MM.1S (cell line): ENCODE measurements around the gene DYNC1I1.

ENCODE experiments used
- DNase-seq: peaks from one replicate; pipeline ENCODE4 v3.0.0-alpha.2; 2015
- H2AFZ ChIP-seq: fragments of 300-600 bp; sonication (generic); 2 replicates; pipeline ENCODE4 v1.6.0; 2016; ENCODE audit warnings: antibody characterized with exemption, low read length
- H3F3A ChIP-seq: fragments of 300-600 bp; sonication (generic); 2 replicates; pipeline ENCODE4 v1.6.1; 2016; ENCODE audit warnings: mild to moderate bottlenecking, antibody characterized with exemption, low read length, moderate library complexity, mixed read lengths; ENCODE audit not compliant: insufficient read depth
- H3K27ac ChIP-seq: fragments of 300-600 bp; sonication (generic); 2 replicates; pipeline ENCODE4 v1.5.1; 2016; ENCODE audit warnings: mild to moderate bottlenecking, low read length
- H3K27me3 ChIP-seq: fragments of 300-600 bp; sonication (generic); replicated peaks from 2 replicates; pipeline ENCODE4 v1.6.0; 2016; ENCODE audit warnings: low read length; ENCODE audit not compliant: insufficient read depth
- H3K36me3 ChIP-seq: fragments of 300-600 bp; sonication (generic); replicated peaks from 2 replicates; pipeline ENCODE4 v1.6.1; 2016; ENCODE audit warnings: mild to moderate bottlenecking, low read length, mixed read lengths; ENCODE audit not compliant: insufficient read depth
- H3K4me1 ChIP-seq: fragments of 300-600 bp; sonication (generic); 2 replicates; pipeline ENCODE4 v1.6.1; 2016; ENCODE audit warnings: low read length, mixed read lengths
- H3K4me2 ChIP-seq: fragments of 300-600 bp; sonication (generic); 2 replicates; pipeline ENCODE4 v1.6.0; 2016; ENCODE audit warnings: low read depth, low read length
- H3K4me3 ChIP-seq: fragments of 300-600 bp; sonication (generic); 2 replicates; pipeline ENCODE4 v1.5.1; 2016; ENCODE audit warnings: low read length, mixed read lengths
- H3K79me2 ChIP-seq: fragments of 300-600 bp; sonication (generic); 2 replicates; pipeline ENCODE4 v1.6.1; 2016; ENCODE audit warnings: mixed run types, low read length, mixed read lengths
- H3K9ac ChIP-seq: fragments of 300-600 bp; sonication (generic); 2 replicates; pipeline ENCODE4 v1.6.1; 2016; ENCODE audit warnings: low read length, mixed read lengths
- H3K9me2 ChIP-seq: fragments of 300-600 bp; sonication (generic); replicated peaks from 2 replicates; pipeline ENCODE4 v1.6.1; 2016; ENCODE audit warnings: mild to moderate bottlenecking, low read length, mixed read lengths; ENCODE audit not compliant: insufficient read depth
- H3K9me3 ChIP-seq: fragments of 300-600 bp; sonication (generic); replicated peaks from 2 replicates; pipeline ENCODE4 v1.6.1; 2016; ENCODE audit warnings: mild to moderate bottlenecking, low read length, mixed read lengths; ENCODE audit not compliant: insufficient read depth
- H4K20me1 ChIP-seq: fragments of 300-600 bp; sonication (generic); 2 replicates; pipeline ENCODE4 v1.6.1; 2016; ENCODE audit warnings: mild to moderate bottlenecking, low read length, moderate library complexity, mixed read lengths; ENCODE audit not compliant: insufficient read depth
- EZH2 ChIP-seq: fragments of 300-600 bp; sonication (generic); optimal IDR thresholded peaks from 2 replicates; pipeline ENCODE3; 2017; ENCODE audit warnings: low read depth, mild to moderate bottlenecking, antibody characterized with exemption, low read length, mixed read lengths
- EZH2phosphoT487 ChIP-seq: fragments of 300-600 bp; sonication (generic); IDR thresholded peaks from 2 replicates; pipeline ENCODE4 v1.6.1; 2018; ENCODE audit warnings: antibody characterized with exemption, low read length
- TF ChIP-seq, protein P1 (sequence below): fragments of 300-600 bp; sonication (generic); IDR thresholded peaks from 2 replicates; pipeline ENCODE4 v1.5.1; 2016; ENCODE audit warnings: antibody characterized with exemption, low read length, mixed read lengths

DYNC1I1 gene

DNA sequence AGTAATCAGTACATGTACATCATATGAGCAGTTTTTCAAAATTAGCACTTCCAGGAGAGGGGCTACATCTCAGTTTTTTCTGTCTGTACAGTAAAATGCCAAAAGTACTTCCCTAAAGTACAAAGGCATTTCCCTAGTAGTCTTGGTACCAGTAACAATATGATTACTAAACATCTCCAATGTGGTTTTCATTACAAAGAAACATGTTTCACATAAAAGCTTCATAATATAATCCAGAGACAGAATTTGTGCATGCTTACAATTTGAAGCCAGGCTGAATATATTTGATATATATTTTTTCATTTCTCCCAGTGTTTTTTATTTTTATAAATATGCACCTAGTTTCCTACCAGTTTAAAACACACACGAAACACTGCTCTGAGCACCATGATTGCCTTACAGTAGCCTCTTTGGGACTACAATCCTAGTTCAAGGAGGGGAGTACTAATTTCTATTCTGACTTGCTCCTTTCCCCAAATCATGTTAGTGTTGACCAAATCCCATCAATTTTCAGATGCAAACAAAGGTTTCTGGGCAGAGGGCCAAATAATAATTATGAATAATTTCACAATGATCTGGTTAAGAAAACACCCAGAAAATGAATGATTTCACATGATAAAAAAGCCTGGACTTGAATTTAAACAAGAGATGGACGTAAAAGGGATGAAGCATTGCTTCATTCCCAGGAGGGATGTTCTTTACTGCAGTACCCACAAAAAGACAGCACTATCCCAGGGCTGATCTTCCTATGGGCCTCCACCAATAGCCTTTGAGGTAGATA lies 348.3 kb downstream of the DYNC1I1 start:
- H2AFZ ChIP-seq, result no peak overlapping the region
- no peaks in the 10 kb centered on the region for H3K79me2 ChIP-seq
- H3F3A ChIP-seq, result no peaks in the 10 kb centered on the region
- no peaks in the 10 kb centered on the region for H3K27me3 ChIP-seq
- H3K9me3 ChIP-seq, result no peaks in the 10 kb centered on the region
- no peak overlapping the region for H3K4me3 ChIP-seq
- no peak overlapping the region for H3K4me2 ChIP-seq
- no peaks in the 10 kb centered on the region for H3K9me2 ChIP-seq
- no peaks in the 10 kb centered on the region for H3K4me1 ChIP-seq
- H3K36me3 ChIP-seq, result no peaks in the 10 kb centered on the region
- no peak overlapping the region for H3K9ac ChIP-seq
- TF ChIP-seq EZH2 (no peak), EZH2phosphoT487 (no peak)
- TF ChIP-seq, protein P1, sequence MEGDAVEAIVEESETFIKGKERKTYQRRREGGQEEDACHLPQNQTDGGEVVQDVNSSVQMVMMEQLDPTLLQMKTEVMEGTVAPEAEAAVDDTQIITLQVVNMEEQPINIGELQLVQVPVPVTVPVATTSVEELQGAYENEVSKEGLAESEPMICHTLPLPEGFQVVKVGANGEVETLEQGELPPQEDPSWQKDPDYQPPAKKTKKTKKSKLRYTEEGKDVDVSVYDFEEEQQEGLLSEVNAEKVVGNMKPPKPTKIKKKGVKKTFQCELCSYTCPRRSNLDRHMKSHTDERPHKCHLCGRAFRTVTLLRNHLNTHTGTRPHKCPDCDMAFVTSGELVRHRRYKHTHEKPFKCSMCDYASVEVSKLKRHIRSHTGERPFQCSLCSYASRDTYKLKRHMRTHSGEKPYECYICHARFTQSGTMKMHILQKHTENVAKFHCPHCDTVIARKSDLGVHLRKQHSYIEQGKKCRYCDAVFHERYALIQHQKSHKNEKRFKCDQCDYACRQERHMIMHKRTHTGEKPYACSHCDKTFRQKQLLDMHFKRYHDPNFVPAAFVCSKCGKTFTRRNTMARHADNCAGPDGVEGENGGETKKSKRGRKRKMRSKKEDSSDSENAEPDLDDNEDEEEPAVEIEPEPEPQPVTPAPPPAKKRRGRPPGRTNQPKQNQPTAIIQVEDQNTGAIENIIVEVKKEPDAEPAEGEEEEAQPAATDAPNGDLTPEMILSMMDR, result no peak
- H4K20me1 ChIP-seq, result no peaks in the 10 kb centered on the region
- no peak overlapping the region for H3K27ac ChIP-seq
- DNase-seq, result no peak

DNA sequence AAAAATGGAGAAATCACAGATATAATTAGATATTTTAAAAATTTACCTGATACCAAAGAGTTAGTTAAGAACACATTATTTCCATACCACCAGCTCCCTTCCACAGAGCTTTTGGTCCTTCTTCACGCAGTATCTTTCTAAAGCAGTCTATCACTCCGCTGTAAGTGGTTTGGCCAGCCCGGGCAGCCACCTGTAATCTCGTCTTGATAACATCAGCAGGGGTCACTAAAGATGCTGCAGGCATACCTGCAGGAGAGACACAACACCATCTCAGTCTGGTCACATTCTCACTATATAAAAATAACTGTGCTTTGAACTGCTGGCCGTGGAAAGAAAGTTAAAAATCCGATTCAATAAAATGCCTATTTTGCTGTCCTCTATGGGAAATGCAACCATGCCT lies 349.4 kb downstream of the DYNC1I1 start:
- H3K4me1 ChIP-seq, result no peaks in the 10 kb centered on the region

DNA sequence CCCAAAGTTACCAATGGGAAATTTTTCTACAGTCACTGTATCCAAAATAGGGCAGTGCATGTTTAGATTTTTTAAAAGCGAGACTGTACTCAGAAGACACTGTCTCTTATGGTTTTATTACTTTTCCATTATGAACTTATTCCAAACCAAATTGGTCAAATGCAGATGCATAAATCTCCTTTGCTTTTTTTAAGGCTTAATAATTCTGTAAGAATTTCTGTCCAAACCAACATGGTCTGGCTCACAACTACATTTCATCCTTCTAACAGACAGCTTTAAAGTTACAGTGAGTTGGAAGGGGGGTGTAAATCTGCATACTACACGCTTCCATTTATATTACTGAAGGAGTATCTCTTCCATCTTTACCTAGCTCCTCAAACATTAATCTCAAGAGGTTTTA lies 350.4 kb downstream of the DYNC1I1 start:
- H3K4me2 ChIP-seq, result no peak overlapping the region
- H4K20me1 ChIP-seq, result no peaks in the 10 kb centered on the region
- H3K4me1 ChIP-seq, result no peaks in the 10 kb centered on the region
- TF ChIP-seq, protein P1, result no peak
- TF ChIP-seq EZH2phosphoT487, result no peak
- no peak for TF ChIP-seq EZH2
- no peak overlapping the region for H3K4me3 ChIP-seq
- no peak for DNase-seq
- H3K36me3 ChIP-seq, result no peaks in the 10 kb centered on the region
- no peaks in the 10 kb centered on the region for H3K9me2 ChIP-seq
- no peaks in the 10 kb centered on the region for H3K27me3 ChIP-seq
- no peaks in the 10 kb centered on the region for H3K79me2 ChIP-seq
- H3K9ac ChIP-seq, result no peak overlapping the region
- H3F3A ChIP-seq, result no peaks in the 10 kb centered on the region
- H3K27ac ChIP-seq, result no peak overlapping the region
- no peak overlapping the region for H2AFZ ChIP-seq
- no peaks in the 10 kb centered on the region for H3K9me3 ChIP-seq

More for the DNA sequence above, 349.4 kb downstream of the DYNC1I1 start:
- H2AFZ ChIP-seq, result no peak overlapping the region
- H3F3A ChIP-seq, result no peaks in the 10 kb centered on the region
- no peaks in the 10 kb centered on the region for H3K27me3 ChIP-seq
- no peak overlapping the region for H3K4me2 ChIP-seq
- TF ChIP-seq EZH2phosphoT487 (no peak), EZH2 (no peak)
- TF ChIP-seq, protein P1, result no peak
- no peaks in the 10 kb centered on the region for H3K9me3 ChIP-seq
- no peak overlapping the region for H3K27ac ChIP-seq
- no peaks in the 10 kb centered on the region for H3K79me2 ChIP-seq
- H3K9me2 ChIP-seq, result no peaks in the 10 kb centered on the region
- no peaks in the 10 kb centered on the region for H3K36me3 ChIP-seq
- H4K20me1 ChIP-seq, result no peaks in the 10 kb centered on the region
- no peak for DNase-seq
- H3K4me3 ChIP-seq, result no peak overlapping the region
- no peak overlapping the region for H3K9ac ChIP-seq
